IMR-90 (cell line): ENCODE measurements around the gene RABGGTA. TPM values are rescaled to one million over a fixed set of nuclear protein-coding genes. Genes with fewer than 3 reads are reported as not detected.

Experiments used
- ATAC-seq: fragments of 200-7000 bp; cut with Tn5 transposase; 2 replicates; pipeline ENCODE4 v1.9.1; 2020; ENCODE audit warnings: low read depth, mild to moderate bottlenecking, moderate library complexity
- BruUV-seq: library from RNA; stranded (reverse); fragments of 400-500 nt; replicated peaks from 2 replicates; lab custom pipeline; 2021; lab: Mats Ljungman, UMichigan
- CTCF ChIA-PET: fragments of 300-600 bp; formaldehyde crosslinking; extraction: SDS; loops from one replicate; lab custom pipeline; 2021; ENCODE audit warnings: antibody characterized with exemption; lab: Yijun Ruan, JAX
- POLR2A ChIA-PET: fragments of 300-600 bp; sonication (Branson Sonifier 250); formaldehyde crosslinking; loops from one replicate; lab custom pipeline; 2022; ENCODE audit warnings: antibody characterized with exemption; ENCODE audit not compliant: unreplicated experiment; lab: Charles Lee
- DNase-seq: peaks from one replicate; pipeline ENCODE4 v3.0.0; 2013
- H2AFZ ChIP-seq: replicated peaks from 2 replicates; pipeline ENCODE3; 2013; ENCODE audit warnings: low read length, mild to moderate bottlenecking; ENCODE audit not compliant: poor library complexity
- H2AK5ac ChIP-seq: 2 replicates; pipeline ENCODE4 v1.6.1; 2013; ENCODE audit warnings: low read depth, low read length, inconsistent platforms
- H2AK9ac ChIP-seq: replicated peaks from 2 replicates; pipeline ENCODE3; 2013; ENCODE audit warnings: mild to moderate bottlenecking, low read depth, low read length, moderate library complexity; ENCODE audit not compliant: poor library complexity
- H2BK120ac ChIP-seq: 2 replicates; pipeline ENCODE4 v1.6.1; 2013; ENCODE audit warnings: low read depth, low read length, inconsistent platforms
- H2BK15ac ChIP-seq: 3 replicates; pipeline ENCODE4 v1.6.1; 2013; ENCODE audit warnings: low read depth, low read length, inconsistent platforms
- H2BK20ac ChIP-seq: 2 replicates; pipeline ENCODE4 v1.6.1; 2013; ENCODE audit warnings: low read depth, mild to moderate bottlenecking, inconsistent platforms, low read length, moderate library complexity
- H2BK5ac ChIP-seq: 2 replicates; pipeline ENCODE4 v1.6.1; 2013; ENCODE audit warnings: mild to moderate bottlenecking, low read depth, low read length, inconsistent platforms; ENCODE audit not compliant: poor library complexity, severe bottlenecking
- H3K14ac ChIP-seq: replicated peaks from 2 replicates; pipeline ENCODE4 v1.6.1; 2013; ENCODE audit warnings: low read depth, low read length, inconsistent platforms
- H3K18ac ChIP-seq: 2 replicates; pipeline ENCODE4 v1.6.1; 2013; ENCODE audit warnings: low read depth, low read length, control low read depth
- H3K23ac ChIP-seq: 2 replicates; pipeline ENCODE4 v1.6.1; 2013; ENCODE audit warnings: low read depth, low read length, inconsistent platforms
- H3K27ac ChIP-seq: 2 replicates; pipeline ENCODE4 v1.5.1; 2013; ENCODE audit warnings: mild to moderate bottlenecking, control low read depth, low read length; ENCODE audit not compliant: insufficient read depth
- H3K27me3 ChIP-seq: 2 replicates; pipeline ENCODE4 v1.6.1; 2013; ENCODE audit warnings: low read length; ENCODE audit not compliant: control insufficient read depth, insufficient read depth
- H3K36me3 ChIP-seq: 2 replicates; pipeline ENCODE4 v1.6.1; 2013; ENCODE audit warnings: low read length, mixed read lengths; ENCODE audit not compliant: control insufficient read depth, insufficient read depth
- H3K4ac ChIP-seq: 2 replicates; pipeline ENCODE4 v1.6.1; 2013; ENCODE audit warnings: low read depth, low read length, inconsistent platforms
- H3K4me1 ChIP-seq: 2 replicates; pipeline ENCODE4 v1.6.1; 2013; ENCODE audit warnings: low read length, mixed read lengths; ENCODE audit not compliant: control insufficient read depth, insufficient read depth
- H3K4me2 ChIP-seq: 2 replicates; pipeline ENCODE4 v1.6.1; 2013; ENCODE audit warnings: low read depth, mild to moderate bottlenecking, control low read depth, low read length, moderate library complexity
- H3K4me3 ChIP-seq: 2 replicates; pipeline ENCODE4 v1.5.1; 2013; ENCODE audit warnings: low read depth, mild to moderate bottlenecking, control low read depth, low read length, moderate library complexity; ENCODE audit not compliant: insufficient read depth
- H3K56ac ChIP-seq: 2 replicates; pipeline ENCODE4 v1.6.1; 2013; ENCODE audit warnings: low read length, inconsistent platforms; ENCODE audit not compliant: insufficient read depth; ENCODE audit errors: extremely low read depth
- H3K79me1 ChIP-seq, 2 experiments: 2 replicates each; pipeline ENCODE4 v1.6.1; 2013; ENCODE audit warnings: low read length in 2 of 2, inconsistent platforms in 1 of 2, low read depth in 1 of 2
- H3K9ac ChIP-seq: 2 replicates; pipeline ENCODE4 v1.6.1; 2013; ENCODE audit warnings: low read depth, low read length, control low read depth
- H3K9me1 ChIP-seq: 2 replicates; pipeline ENCODE4 v1.6.1; 2013; ENCODE audit warnings: low read length, inconsistent platforms; ENCODE audit not compliant: insufficient read depth
- H3K9me3 ChIP-seq: 2 replicates; pipeline ENCODE4 v1.6.1; 2013; ENCODE audit warnings: low read length; ENCODE audit not compliant: control insufficient read depth, insufficient read depth
- H4K20me1 ChIP-seq: 2 replicates; pipeline ENCODE4 v1.6.1; 2013; ENCODE audit warnings: low read length, inconsistent platforms; ENCODE audit not compliant: insufficient read depth
- H4K5ac ChIP-seq: 2 replicates; pipeline ENCODE4 v1.6.1; 2013; ENCODE audit warnings: mild to moderate bottlenecking, low read depth, low read length, control low read depth
- H4K8ac ChIP-seq, 2 experiments: 2 replicates each; pipeline ENCODE4 v1.6.1; 2013; ENCODE audit warnings: low read depth in 2 of 2, low read length in 2 of 2, control low read depth in 1 of 2, inconsistent platforms in 1 of 2
- H4K91ac ChIP-seq: 2 replicates; pipeline ENCODE4 v1.6.1; 2013; ENCODE audit warnings: low read depth, low read length, inconsistent platforms; ENCODE audit not compliant: insufficient read depth
- BHLHE40 ChIP-seq: fragments of 150-350 bp; IDR thresholded peaks from 2 replicates; pipeline ENCODE4 v1.6.1; 2016; ENCODE audit warnings: mild to moderate bottlenecking, low read depth, low read length
- NFE2L2 ChIP-seq: fragments of 150-350 bp; IDR thresholded peaks from 2 replicates; pipeline ENCODE4 v1.6.1; 2016; ENCODE audit warnings: low read depth, mild to moderate bottlenecking, low read length
- WGBS, 2 experiments: methylation state at CpG; one replicate each; pipeline versions ENCODE4 v1.1.5 to v1.1.7; 2013; ENCODE audit warnings: missing lambda C conversion rate in 2 of 2; ENCODE audit not compliant: insufficient read length in 1 of 2; ENCODE audit errors: extremely low coverage in 2 of 2; 5-methylcytosine and 5-hydroxymethylcytosine counted together
- dilution Hi-C: fragments of 300-500 bp; cut with HindIII; formaldehyde crosslinking; loops from one replicate; pipeline ENCODE4 v1.14.3; 2018; ENCODE audit warnings: low sequenced_read_pairs; ENCODE audit not compliant: unreplicated experiment
- in situ Hi-C: fragments of 300-500 bp; cut with MboI; formaldehyde crosslinking; loops from 3 replicates; pipeline ENCODE4 v1.14.3; 2019; ENCODE audit warnings: low sequenced_read_pairs, inconsistent platforms, mixed read lengths
- intact Hi-C: fragments of 100-400 bp; cut with micrococcal nuclease; formaldehyde crosslinking; loops from 2 replicates; pipeline ENCODE4 v1.10.0; 2022
- polyA plus RNA-seq, 3 experiments: library from polyadenylated mRNA; depleted of rRNA; stranded (reverse); fragments of >200 nt; gene quantifications; 2 replicates each; pipeline ENCODE4 v1.2.3, GENCODE V29; 2012; ENCODE audit warnings: low replicate concordance in 1 of 3
- total RNA-seq: library from RNA; depleted of rRNA; stranded (reverse); fragments of >200 nt; gene quantifications from 2 replicates; pipeline ENCODE4 v1.2.3, GENCODE V29; 2012
- TF ChIP-seq, protein P1 (sequence below): conservative IDR thresholded peaks from 2 replicates; pipeline ENCODE4 v1.5.1; 2012; ENCODE audit warnings: mild to moderate bottlenecking, low read depth, low read length, improper control_type of control experiment

The RABGGTA gene
- total and polyA plus RNA-seq, 2 of the 4 experiments (the other 2 are of a cell fraction) = 25.6 to 55.6 TPM

- no peak within 1 kb of the TSS for H3K4ac ChIP-seq
- WGBS, 2 experiments = 24% methylated on average over 83 of the region's 99 CpGs; no CpG with 5 or more reads in 1 of the 2 experiments
Observed at GRCh38 chr14:24310646-24311604, 39.5 kb upstream of the RABGGTA start, which contains the start of gene LTB4R. Gene LTB4R (plus strand): TSS chr14:24311502. CDS start chr14:24315652, 4,150 bp downstream.

More at GRCh38 chr14:24310646-24311604, 39.5 kb upstream of the RABGGTA start, which contains the start of gene LTB4R:
- Histone ChIP-seq H4K5ac (no peak within 1 kb of the TSS), H3K14ac (no peak within 1 kb of the TSS), H3K23ac (0 out of 2 replicates have a peak within 1 kb of the TSS, but pooled peaks have one; percentile 41), H4K8ac (no peak within 1 kb of the TSS), H3K9me3 (no peaks in the 10 kb centered on the region), H3K79me1 (peaks cover 3 to 8% of the 10 kb centered on the region in 2 experiments; a peak in 1 of 4 replicates), H2BK15ac (no peak within 1 kb of the TSS), H4K91ac (no peak within 1 kb of the TSS), H3K56ac (no peak within 1 kb of the TSS), H4K20me1 (peaks cover 8% of the 10 kb centered on the region; the same call in 1 of the 2 replicates), H3K27me3 (peaks cover 10% of the 10 kb centered on the region; the same call in 1 of the 2 replicates), H3K4me2 (peak within 1 kb of the TSS; percentile 39; the same call in 1 of the 2 replicates), H3K27ac (no peak within 1 kb of the TSS), H3K9ac (no peak within 1 kb of the TSS), H2BK5ac (no peak within 1 kb of the TSS), H2AK5ac (0 out of 2 replicates have a peak within 1 kb of the TSS, but pooled peaks have one; percentile 9), H3K4me3 (peak within 1 kb of the TSS; percentile 12; the same call in 1 of the 2 replicates), H3K9me1 (peaks cover 7% of the 10 kb centered on the region; the same call in 1 of the 2 replicates), H3K4me1 (peaks cover 10% of the 10 kb centered on the region; the same call in 1 of the 2 replicates), H2BK120ac (no peak within 1 kb of the TSS), H3K18ac (no peak within 1 kb of the TSS), H2AK9ac (peak within 1 kb of the TSS; percentile 60), H2BK20ac (no peak within 1 kb of the TSS), H2AFZ (peak within 1 kb of the TSS; percentile 60), H3K36me3 (peaks cover 10% of the 10 kb centered on the region)
- no TSS peak for BruUV-seq
- POLR2A ChIA-PET = no interaction called here
- CTCF ChIA-PET = interaction anchor here (1.2 to 1.4 kb wide), 3 partner anchors 23 to 68 kb away, joined by 3 to 6 read pairs (median 4); no protein-coding TSS in a partner anchor
- ATAC-seq (peak; percentile 82), DNase-seq (peak; percentile 73)
- dilution Hi-C loops (no loop called here), in situ Hi-C loops (no loop called here), intact Hi-C loops (no loop called here)
- TF ChIP-seq, protein P1, sequence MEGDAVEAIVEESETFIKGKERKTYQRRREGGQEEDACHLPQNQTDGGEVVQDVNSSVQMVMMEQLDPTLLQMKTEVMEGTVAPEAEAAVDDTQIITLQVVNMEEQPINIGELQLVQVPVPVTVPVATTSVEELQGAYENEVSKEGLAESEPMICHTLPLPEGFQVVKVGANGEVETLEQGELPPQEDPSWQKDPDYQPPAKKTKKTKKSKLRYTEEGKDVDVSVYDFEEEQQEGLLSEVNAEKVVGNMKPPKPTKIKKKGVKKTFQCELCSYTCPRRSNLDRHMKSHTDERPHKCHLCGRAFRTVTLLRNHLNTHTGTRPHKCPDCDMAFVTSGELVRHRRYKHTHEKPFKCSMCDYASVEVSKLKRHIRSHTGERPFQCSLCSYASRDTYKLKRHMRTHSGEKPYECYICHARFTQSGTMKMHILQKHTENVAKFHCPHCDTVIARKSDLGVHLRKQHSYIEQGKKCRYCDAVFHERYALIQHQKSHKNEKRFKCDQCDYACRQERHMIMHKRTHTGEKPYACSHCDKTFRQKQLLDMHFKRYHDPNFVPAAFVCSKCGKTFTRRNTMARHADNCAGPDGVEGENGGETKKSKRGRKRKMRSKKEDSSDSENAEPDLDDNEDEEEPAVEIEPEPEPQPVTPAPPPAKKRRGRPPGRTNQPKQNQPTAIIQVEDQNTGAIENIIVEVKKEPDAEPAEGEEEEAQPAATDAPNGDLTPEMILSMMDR = peak; percentile 26; the same call in 1 of the 2 replicates
- TF ChIP-seq BHLHE40 (peak; percentile 64; the same call in 1 of the 2 replicates), NFE2L2 (no peak)
